ENCODE results near the gene HNRNPAB. TPM values are rescaled to one million over a fixed set of nuclear protein-coding genes. Genes with fewer than 3 reads are reported as not detected.

HNRNPAB gene
- total and polyA plus RNA-seq, 9 of the 15 experiments (the other 6 are each of a cell fraction or from before 2014, with no cell fraction given), result 34.6 to 425 (median 236) TPM

DNA sequence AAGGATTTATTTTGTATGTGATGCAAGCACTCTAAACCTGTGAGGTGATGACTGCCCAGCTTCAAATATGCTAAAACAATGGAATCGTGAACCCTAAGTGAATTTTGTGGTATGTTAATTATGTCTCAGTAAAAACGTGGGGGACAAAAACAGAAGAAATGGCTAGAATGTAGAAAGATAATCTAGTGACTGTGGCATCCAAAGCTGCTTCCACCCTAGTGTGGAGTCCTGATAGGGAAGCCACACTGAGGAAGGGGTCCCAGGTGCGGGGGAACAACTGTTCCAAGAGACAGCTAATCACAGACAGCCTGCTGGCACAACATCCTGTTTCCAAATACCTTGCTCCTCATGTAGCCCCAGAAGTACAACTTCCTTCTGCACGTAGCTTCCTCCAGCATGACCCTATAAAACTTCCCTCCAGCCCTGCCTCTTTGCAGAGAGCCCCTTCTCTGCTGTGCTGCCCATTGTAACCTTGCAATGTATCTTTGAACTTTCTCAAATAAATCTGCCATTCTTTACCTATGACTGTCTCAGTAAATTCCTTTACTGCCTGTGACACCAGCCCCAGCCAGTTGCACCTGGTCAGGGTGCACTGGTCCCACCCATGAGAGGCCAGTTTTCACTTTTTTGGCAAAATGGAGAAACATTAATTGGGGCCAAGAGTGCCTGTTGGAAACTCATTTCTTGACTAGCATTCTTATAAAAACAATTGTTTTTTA lies 22.0 kb upstream of the HNRNPAB start (continued):
- peak; percentile 79 for TF ChIP-seq ETV5 (CRISPR knock-in tag; IDR thresholded peaks at IDR 0.05; ENCODE audit: low read depth)
- peak; percentile 81 for TF ChIP-seq GATA2 (CRISPR knock-in tag; IDR thresholded peaks at IDR 0.05)
- TF ChIP-seq DMBX1 (CRISPR knock-in tag; IDR thresholded peaks at IDR 0.05; ENCODE audit: borderline replicate concordance), result peak; percentile 49; the same call in 1 of the 2 replicates
- 0 out of 2 replicates have a peak, but pooled peaks have one; percentile 10 for TF ChIP-seq ETV1 (tag; conservative IDR thresholded peaks at IDR 0.05; ENCODE audit: low read depth)
- peak; percentile 69; the same call in 1 of the 2 replicates for TF ChIP-seq EP300 (IDR thresholded peaks at IDR 0.05; ENCODE audit: low read length)
- peak; percentile 35; the same call in 1 of the 2 replicates for TF ChIP-seq CC2D1A (IDR thresholded peaks at IDR 0.05)
- TF ChIP-seq, protein P1, sequence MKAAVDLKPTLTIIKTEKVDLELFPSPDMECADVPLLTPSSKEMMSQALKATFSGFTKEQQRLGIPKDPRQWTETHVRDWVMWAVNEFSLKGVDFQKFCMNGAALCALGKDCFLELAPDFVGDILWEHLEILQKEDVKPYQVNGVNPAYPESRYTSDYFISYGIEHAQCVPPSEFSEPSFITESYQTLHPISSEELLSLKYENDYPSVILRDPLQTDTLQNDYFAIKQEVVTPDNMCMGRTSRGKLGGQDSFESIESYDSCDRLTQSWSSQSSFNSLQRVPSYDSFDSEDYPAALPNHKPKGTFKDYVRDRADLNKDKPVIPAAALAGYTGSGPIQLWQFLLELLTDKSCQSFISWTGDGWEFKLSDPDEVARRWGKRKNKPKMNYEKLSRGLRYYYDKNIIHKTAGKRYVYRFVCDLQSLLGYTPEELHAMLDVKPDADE (conservative IDR thresholded peaks at IDR 0.05; ENCODE audit: control insufficient read depth, low read depth, low read length), result peak; percentile 62
- TF ChIP-seq SMAD4 (CRISPR knock-in tag; conservative IDR thresholded peaks at IDR 0.05), result peak; percentile 63; the same call in 1 of the 2 replicates
- TF ChIP-seq PML (IDR thresholded peaks at IDR 0.05; ENCODE audit: low read length), result peak; percentile 69; the same call in 1 of the 2 replicates
- peak; percentile 62 for TF ChIP-seq SOX6 (IDR thresholded peaks at IDR 0.05)
- peak; percentile 79 for TF ChIP-seq NCOR1 (IDR thresholded peaks at IDR 0.05)
- no peak for TF ChIP-seq HNRNPLL (IDR thresholded peaks at IDR 0.05; ENCODE audit: low read depth, low read length, poor library complexity, severe bottlenecking)
- TF ChIP-seq LEF1 (IDR thresholded peaks at IDR 0.05), result 0 out of 2 replicates have a peak, but pooled peaks have one; percentile 42
- TF ChIP-seq ZNF311 (CRISPR knock-in tag; IDR thresholded peaks at IDR 0.05), result peak; percentile 68; the same call in 1 of the 2 replicates
- peak in 1 of 2 experiments; percentile 64; a peak in 1 of 4 replicates for TF ChIP-seq TEAD1 (CRISPR knock-in tag; IDR thresholded peaks at IDR 0.05)
- peak; percentile 39; the same call in 1 of the 2 replicates for TF ChIP-seq MTA2 (IDR thresholded peaks at IDR 0.05; ENCODE audit: low read depth)
- peak; percentile 54; the same call in 1 of the 2 replicates for TF ChIP-seq SPI1 (IDR thresholded peaks at IDR 0.05; ENCODE audit: borderline replicate concordance, low read depth, low read length)
- peak; percentile 69 for TF ChIP-seq NFIC (IDR thresholded peaks at IDR 0.05)
- no peak for TF ChIP-seq FOXA3 (CRISPR knock-in tag; conservative IDR thresholded peaks at IDR 0.05 in 1 of 2, IDR thresholded peaks at IDR 0.05 in 1 of 2)
- TF ChIP-seq, protein P2, sequence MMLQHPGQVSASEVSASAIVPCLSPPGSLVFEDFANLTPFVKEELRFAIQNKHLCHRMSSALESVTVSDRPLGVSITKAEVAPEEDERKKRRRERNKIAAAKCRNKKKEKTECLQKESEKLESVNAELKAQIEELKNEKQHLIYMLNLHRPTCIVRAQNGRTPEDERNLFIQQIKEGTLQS (IDR thresholded peaks at IDR 0.05), result 0 out of 2 replicates have a peak, but pooled peaks have one; percentile 24
- TF ChIP-seq, protein P2 (CRISPR knock-in tag; conservative IDR thresholded peaks at IDR 0.05), result no peak
- no peak for TF ChIP-seq ZFP1 (CRISPR knock-in tag; IDR thresholded peaks at IDR 0.05)
- TF ChIP-seq CREB1 (IDR thresholded peaks at IDR 0.05), result peak; percentile 44; the same call in 1 of the 2 replicates
- no peak for TF ChIP-seq CREB1 (CRISPR knock-in tag; IDR thresholded peaks at IDR 0.05)
- peak; percentile 59; the same call in 1 of the 2 replicates for TF ChIP-seq DPF2 (IDR thresholded peaks at IDR 0.05)
- TF ChIP-seq ARID1B (IDR thresholded peaks at IDR 0.05), result peak; percentile 86
- TF ChIP-seq, protein P3, sequence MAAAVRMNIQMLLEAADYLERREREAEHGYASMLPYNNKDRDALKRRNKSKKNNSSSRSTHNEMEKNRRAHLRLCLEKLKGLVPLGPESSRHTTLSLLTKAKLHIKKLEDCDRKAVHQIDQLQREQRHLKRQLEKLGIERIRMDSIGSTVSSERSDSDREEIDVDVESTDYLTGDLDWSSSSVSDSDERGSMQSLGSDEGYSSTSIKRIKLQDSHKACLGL (CRISPR knock-in tag; IDR thresholded peaks at IDR 0.05; ENCODE audit: borderline replicate concordance, poor library complexity, severe bottlenecking), result no peak
- peak; percentile 34; the same call in 1 of the 2 replicates for TF ChIP-seq BCOR (IDR thresholded peaks at IDR 0.05)
- TF ChIP-seq RNF2 (IDR thresholded peaks at IDR 0.05), result 0 out of 2 replicates have a peak, but pooled peaks have one; percentile 23

Measured in K562 (cell line).